Astrocyte (in vitro differentiated cells and primary cell): ENCODE results near the gene NACC1.

Experiments
- CTCF ChIP-seq: IDR thresholded peaks from 2 replicates; pipeline ENCODE4 v1.5.1; 2011; ENCODE audit warnings: low read depth, mild to moderate bottlenecking, inconsistent platforms, low read length, moderate library complexity; ENCODE audit not compliant: insufficient read depth
- EZH2 ChIP-seq: IDR thresholded peaks from 2 replicates; pipeline ENCODE4 v1.6.1; 2012; ENCODE audit warnings: mild to moderate bottlenecking, low read length, inconsistent platforms; ENCODE audit not compliant: insufficient read depth

DNA sequence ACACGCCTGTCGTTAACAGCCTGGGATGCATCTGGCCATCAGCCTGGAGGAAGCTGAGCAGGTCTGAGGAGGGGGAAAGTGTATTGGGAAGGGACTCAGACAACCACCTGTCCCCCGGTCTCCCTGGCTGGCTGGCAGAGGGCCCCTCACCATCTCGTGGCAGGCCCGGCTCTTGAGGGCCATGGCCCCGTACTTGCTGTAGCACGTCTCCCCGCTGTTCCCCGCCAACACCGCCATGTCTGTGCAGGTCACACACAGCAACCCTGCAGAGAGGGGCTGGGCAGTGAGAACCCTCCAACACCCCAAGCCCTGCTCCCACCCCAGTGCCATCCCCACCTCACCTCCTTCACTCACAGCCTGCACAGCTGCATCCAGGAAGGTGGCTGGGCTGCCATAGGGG lies 5.5 kb upstream of the NACC1 start:
- TF ChIP-seq CTCF (no peak), EZH2 (no peak)
